NCI-H2196 treated with DMSO at 0.1 percent for 48 hours (cell line): ENCODE results near the gene ZPLD1.

ENCODE experiments used
- DNase-seq: peaks from one replicate; lab custom pipeline; 2025; ENCODE audit not compliant: unreplicated experiment; lab: John Stamatoyannopoulos, UW

ZPLD1 gene

GRCh38 chr3:102466001-102466400, 31.2 kb downstream of the ZPLD1 start:
- DNase-seq = no peak

GRCh38 chr3:102470066-102470465, 35.3 kb downstream of the ZPLD1 start:
- no peak for DNase-seq

GRCh38 chr3:102471001-102471400, 36.2 kb downstream of the ZPLD1 start:
- DNase-seq = no peak

- no peak for DNase-seq
Measured at GRCh38 chr3:102471491-102471890, 36.7 kb downstream of the ZPLD1 start.

GRCh38 chr3:102473648-102474047, 38.8 kb downstream of the ZPLD1 start:
- DNase-seq = no peak

GRCh38 chr3:102474207-102474606, 39.4 kb downstream of the ZPLD1 start:
- DNase-seq = no peak

- no peak for DNase-seq
Measured at GRCh38 chr3:102476198-102476597, 41.4 kb downstream of the ZPLD1 start.

GRCh38 chr3:102478160-102478559, 43.3 kb downstream of the ZPLD1 start:
- DNase-seq = no peak

GRCh38 chr3:102480139-102480538, 45.3 kb downstream of the ZPLD1 start:
- DNase-seq = no peak

- no peak for DNase-seq
Measured at GRCh38 chr3:102481050-102481449, 46.2 kb downstream of the ZPLD1 start.

- no peak for DNase-seq
Measured at GRCh38 chr3:102483556-102483955, 48.7 kb downstream of the ZPLD1 start.

- no peak for DNase-seq
Measured at GRCh38 chr3:102484363-102484762, 49.5 kb downstream of the ZPLD1 start.

- DNase-seq = no peak
Measured at GRCh38 chr3:102485701-102486100, 50.9 kb downstream of the ZPLD1 start.

- no peak for DNase-seq
Measured at GRCh38 chr3:102488331-102488730, 53.5 kb downstream of the ZPLD1 start.

- DNase-seq = no peak
Measured at GRCh38 chr3:102492300-102492699, 57.5 kb downstream of the ZPLD1 start.

- DNase-seq = no peak
Measured at GRCh38 chr3:102497571-102497970, 62.8 kb downstream of the ZPLD1 start.

- no peak for DNase-seq
Measured at GRCh38 chr3:102505542-102505941, 70.7 kb downstream of the ZPLD1 start.

GRCh38 chr3:102510663-102511062, 75.8 kb downstream of the ZPLD1 start:
- no peak for DNase-seq

GRCh38 chr3:102511168-102511567, 76.4 kb downstream of the ZPLD1 start:
- no peak for DNase-seq

GRCh38 chr3:102511639-102512038, 76.8 kb downstream of the ZPLD1 start:
- no peak for DNase-seq

- no peak for DNase-seq
Measured at GRCh38 chr3:102512734-102513504, 78.1 kb downstream of the ZPLD1 start.

GRCh38 chr3:102514241-102514640, 79.4 kb downstream of the ZPLD1 start:
- DNase-seq = no peak

GRCh38 chr3:102521246-102521645, 86.4 kb downstream of the ZPLD1 start:
- DNase-seq = no peak
